H9 (cell line): ENCODE data around the gene EAF2. TPM values are rescaled to one million over a fixed set of nuclear protein-coding genes. Genes with fewer than 3 reads are reported as not detected.
"Not testable (repeated sequence)": the region's sequence is repeated elsewhere in the genome, so short reads cannot be mapped to it uniquely, and the experiment has no call there.

Experiments used
- DNase-seq: peaks from one replicate; pipeline ENCODE4 v3.0.0-alpha.2; 2017
- H2AFZ ChIP-seq: one replicate; pipeline ENCODE4 v1.6.1; 2013; ENCODE audit warnings: mild to moderate bottlenecking, low read length, control low read depth, moderate library complexity
- H2AK5ac ChIP-seq: 2 replicates; pipeline ENCODE4 v1.6.1; 2013; ENCODE audit warnings: low read length, control low read depth, mixed read lengths; ENCODE audit not compliant: insufficient read length
- H2BK120ac ChIP-seq: one replicate; pipeline ENCODE4 v1.6.1; 2013; ENCODE audit warnings: low read depth, mild to moderate bottlenecking, low read length, control low read depth, inconsistent platforms; ENCODE audit not compliant: poor library complexity, severe bottlenecking
- H2BK12ac ChIP-seq: 2 replicates; pipeline ENCODE4 v1.6.1; 2013; ENCODE audit warnings: low read length, control low read depth, mixed read lengths, low read depth; ENCODE audit not compliant: insufficient read length
- H2BK15ac ChIP-seq: 2 replicates; pipeline ENCODE4 v1.6.1; 2013; ENCODE audit warnings: low read depth, low read length, control low read depth
- H2BK20ac ChIP-seq: one replicate; pipeline ENCODE4 v1.6.1; 2013; ENCODE audit warnings: low read depth, mild to moderate bottlenecking, low read length, control low read depth, inconsistent platforms; ENCODE audit not compliant: poor library complexity, severe bottlenecking
- H2BK5ac ChIP-seq: 2 replicates; pipeline ENCODE4 v1.6.1; 2013; ENCODE audit warnings: low read length, control low read depth, mixed read lengths; ENCODE audit not compliant: insufficient read length
- H3K14ac ChIP-seq: 2 replicates; pipeline ENCODE4 v1.6.1; 2013; ENCODE audit warnings: low read length, control low read depth; ENCODE audit not compliant: insufficient read depth
- H3K18ac ChIP-seq: 2 replicates; pipeline ENCODE4 v1.6.1; 2013; ENCODE audit warnings: low read depth, mild to moderate bottlenecking, mixed read lengths, low read length, control low read depth; ENCODE audit not compliant: insufficient read length
- H3K23ac ChIP-seq: 2 replicates; pipeline ENCODE4 v1.6.1; 2013; ENCODE audit warnings: low read length, control low read depth, mixed read lengths, low read depth; ENCODE audit not compliant: insufficient read length
- H3K23me2 ChIP-seq: 2 replicates; pipeline ENCODE4 v1.6.1; 2013; ENCODE audit warnings: low read depth, mild to moderate bottlenecking, mixed read lengths, low read length, control low read depth; ENCODE audit not compliant: insufficient read length, poor library complexity, severe bottlenecking
- H3K27ac ChIP-seq: 2 replicates; pipeline ENCODE4 v1.5.1; 2013; ENCODE audit warnings: low read length, control low read depth, mixed read lengths, low read depth; ENCODE audit not compliant: insufficient read length
- H3K27me3 ChIP-seq: 2 replicates; pipeline ENCODE4 v1.6.1; 2013; ENCODE audit warnings: low read length, control low read depth, inconsistent platforms; ENCODE audit not compliant: insufficient read depth
- H3K4ac ChIP-seq: 2 replicates; pipeline ENCODE4 v1.6.1; 2013; ENCODE audit warnings: low read depth, mild to moderate bottlenecking, control low read depth, inconsistent platforms, low read length, moderate library complexity
- H3K4me1 ChIP-seq: 2 replicates; pipeline ENCODE4 v1.6.1; 2013; ENCODE audit warnings: low read length, control low read depth, inconsistent platforms; ENCODE audit not compliant: insufficient read depth
- H3K4me2 ChIP-seq: 2 replicates; pipeline ENCODE4 v1.6.1; 2013; ENCODE audit warnings: low read length, control low read depth, mixed read lengths; ENCODE audit not compliant: insufficient read length, insufficient read depth
- H3K56ac ChIP-seq: 2 replicates; pipeline ENCODE4 v1.6.1; 2013; ENCODE audit warnings: low read depth, mild to moderate bottlenecking, mixed read lengths, low read length, control low read depth; ENCODE audit not compliant: insufficient read length
- H3K79me1 ChIP-seq: 2 replicates; pipeline ENCODE4 v1.6.1; 2013; ENCODE audit warnings: low read depth, mild to moderate bottlenecking, moderate library complexity, low read length, control low read depth, inconsistent platforms; ENCODE audit not compliant: insufficient read depth, poor library complexity, severe bottlenecking
- H3K79me2 ChIP-seq: 2 replicates; pipeline ENCODE4 v1.6.1; 2013; ENCODE audit warnings: low read length, control low read depth, inconsistent platforms; ENCODE audit not compliant: insufficient read depth
- H3K9ac ChIP-seq: 2 replicates; pipeline ENCODE4 v1.6.1; 2013; ENCODE audit warnings: low read length, control low read depth, mixed read lengths; ENCODE audit not compliant: insufficient read length; ENCODE audit errors: extremely low read depth
- H3K9me3 ChIP-seq: one replicate; pipeline ENCODE4 v1.6.1; 2013; ENCODE audit warnings: low read depth, low read length, inconsistent platforms; ENCODE audit not compliant: control insufficient read depth
- H3T11ph ChIP-seq: one replicate; pipeline ENCODE4 v1.6.1; 2013; ENCODE audit warnings: mild to moderate bottlenecking, low read length, control low read depth, inconsistent platforms
- H4K20me1 ChIP-seq: one replicate; pipeline ENCODE4 v1.6.1; 2013; ENCODE audit not compliant: control insufficient read depth, insufficient read length, insufficient read depth
- H4K5ac ChIP-seq: 2 replicates; pipeline ENCODE4 v1.6.1; 2013; ENCODE audit warnings: low read depth, mild to moderate bottlenecking, mixed read lengths, low read length, control low read depth; ENCODE audit not compliant: insufficient read length
- H4K8ac ChIP-seq: replicated peaks from 2 replicates; pipeline ENCODE4 v1.6.1; 2013; ENCODE audit warnings: low read length, control low read depth, mixed read lengths, low read depth; ENCODE audit not compliant: insufficient read length
- H4K91ac ChIP-seq: 2 replicates; pipeline ENCODE4 v1.6.1; 2013; ENCODE audit warnings: low read depth, mild to moderate bottlenecking, moderate library complexity, mixed read lengths, low read length, control low read depth; ENCODE audit not compliant: insufficient read length
- H3K27ac Mint-ChIP-seq, 3 experiments: 2 replicates in 2 of 3; 3 replicates in 1 of 3; pipeline ENCODE4 v1.8.0; 2020 to 2021; ENCODE audit warnings: mixed read lengths in 3 of 3, mild to moderate bottlenecking in 1 of 3, moderate library complexity in 1 of 3
- H3K27me3 Mint-ChIP-seq: 2 replicates; pipeline ENCODE4 v1.8.0; 2021; ENCODE audit warnings: low read depth, mild to moderate bottlenecking, moderate library complexity, mixed read lengths
- H3K36me3 Mint-ChIP-seq, 3 experiments: 2 replicates in 2 of 3; 3 replicates in 1 of 3; pipeline ENCODE4 v1.8.0; 2020 to 2021; ENCODE audit warnings: low read depth in 3 of 3, mixed read lengths in 3 of 3; ENCODE audit not compliant: insufficient read depth in 1 of 3
- H3K4me1 Mint-ChIP-seq, 2 experiments: 2 replicates each; pipeline ENCODE4 v1.8.0; 2020; ENCODE audit warnings: mixed read lengths in 2 of 2
- H3K4me3 Mint-ChIP-seq, 2 experiments: 2 replicates in 1 of 2; 3 replicates in 1 of 2; pipeline ENCODE4 v1.8.0; 2020 to 2021; ENCODE audit warnings: mild to moderate bottlenecking in 2 of 2, mixed read lengths in 2 of 2, moderate library complexity in 1 of 2
- H3K9me3 Mint-ChIP-seq, 2 experiments: 2 replicates in 1 of 2; 3 replicates in 1 of 2; pipeline ENCODE4 v1.8.0; 2020; ENCODE audit warnings: mild to moderate bottlenecking in 2 of 2, mixed read lengths in 2 of 2, moderate library complexity in 1 of 2
- CTCF ChIP-seq: fragments of 200-600 bp; sonication (generic); conservative IDR thresholded peaks from 3 replicates; pipeline ENCODE4 v1.8.0; 2021; ENCODE audit warnings: antibody characterized with exemption, mild to moderate bottlenecking
- WGBS: extraction: QIAGEN DNeasy Blood & Tissue Kit; methylation state at CpG from one replicate; pipeline ENCODE4 v1.1.7; 2013; ENCODE audit warnings: missing lambda C conversion rate, low lambda C conversion rate, mixed read lengths; ENCODE audit not compliant: insufficient read length; ENCODE audit errors: extremely low coverage; 5-methylcytosine and 5-hydroxymethylcytosine counted together
- total RNA-seq: library from RNA; stranded (reverse); gene quantifications from 2 replicates; pipeline ENCODE4 v1.2.1, GENCODE V29; 2021

EAF2 gene
- total RNA-seq, 1 experiment from 2014 or later = 4.3 TPM

GRCh38 chr3:121855555-121855954 lies 20.5 kb downstream of the EAF2 start:
- no peak overlapping the region for H3K4me3 Mint-ChIP-seq
- Histone ChIP-seq H2BK120ac (no peak overlapping the region), H3K23me2 (no peaks in the 10 kb centered on the region), H3K79me1 (no peaks in the 10 kb centered on the region), H2BK5ac (no peak overlapping the region), H3T11ph (no peak overlapping the region), H2BK12ac (no peak overlapping the region), H3K4ac (no peak overlapping the region), H3K14ac (no peak overlapping the region), H3K79me2 (no peaks in the 10 kb centered on the region), H4K5ac (no peak overlapping the region), H3K9me3 (no peaks in the 10 kb centered on the region), H2BK15ac (no peak overlapping the region), H3K23ac (no peak overlapping the region), H3K4me2 (no peak overlapping the region), H3K9ac (no peak overlapping the region), H3K4me1 (no peaks in the 10 kb centered on the region), H2AK5ac (no peak overlapping the region), H3K27ac (no peak overlapping the region), H3K56ac (no peak overlapping the region), H4K8ac (no peak overlapping the region), H3K18ac (no peak overlapping the region), H3K27me3 (no peaks in the 10 kb centered on the region), H2AFZ (no peak overlapping the region), H4K91ac (no peak overlapping the region), H2BK20ac (no peak overlapping the region), H4K20me1 (no peaks in the 10 kb centered on the region)
- peaks cover 9 to 14% (median 12%) of the 10 kb centered on the region in 3 experiments for H3K36me3 Mint-ChIP-seq
- WGBS = no CpG with 5 or more reads among the region's 5 CpGs
- H3K27ac Mint-ChIP-seq = no peak overlapping the region
- H3K9me3 Mint-ChIP-seq = peaks cover 3% of the 10 kb centered on the region in 2 experiments; a peak in 1 of 5 replicates
- H3K4me1 Mint-ChIP-seq = no peaks in the 10 kb centered on the region
- peak; percentile 81 for TF ChIP-seq CTCF
- no peak for DNase-seq
- H3K27me3 Mint-ChIP-seq = no peaks in the 10 kb centered on the region

GRCh38 chr3:121857778-121858177 lies 22.8 kb downstream of the EAF2 start:
- not testable (repeated sequence) for H2BK5ac ChIP-seq, H2BK15ac ChIP-seq, H4K5ac ChIP-seq, H3K23me2 ChIP-seq, H2AFZ ChIP-seq, H3K56ac ChIP-seq, H4K8ac ChIP-seq, H2BK12ac ChIP-seq, H3K4me2 ChIP-seq, H4K20me1 ChIP-seq, H3K23ac ChIP-seq, H3T11ph ChIP-seq, H3K27me3 Mint-ChIP-seq, H3K79me2 ChIP-seq, H4K91ac ChIP-seq, H3K27ac Mint-ChIP-seq, H3K9me3 ChIP-seq, DNase-seq, H3K4me1 Mint-ChIP-seq, H3K4ac ChIP-seq, H3K79me1 ChIP-seq, H3K9ac ChIP-seq, H3K4me3 Mint-ChIP-seq, H2AK5ac ChIP-seq, H3K27me3 ChIP-seq, H3K18ac ChIP-seq, H2BK20ac ChIP-seq, H3K4me1 ChIP-seq, H3K14ac ChIP-seq, H2BK120ac ChIP-seq, H3K27ac ChIP-seq
- peaks cover 12 to 14% of the 10 kb centered on the region in 2 experiments; a peak in 4 of 5 replicates for H3K9me3 Mint-ChIP-seq
- peaks cover 27 to 31% (median 27%) of the 10 kb centered on the region in 3 experiments for H3K36me3 Mint-ChIP-seq
- no CpG with 5 or more reads among the region's 5 CpGs for WGBS
